Measurements from ENCODE around the gene PLXDC2.

Gene PLXDC2

GRCh38 chr10:19946245-19946644 lies 130.0 kb downstream of the PLXDC2 start:
- no peak for DNase-seq

- no peak for DNase-seq
These were observed 130.6 kb downstream of the PLXDC2 start for GRCh38 chr10:19946791-19947190.

- DNase-seq, result no peak
These were observed 131.0 kb downstream of the PLXDC2 start for GRCh38 chr10:19947215-19947614.

GRCh38 chr10:19947656-19948055 lies 131.4 kb downstream of the PLXDC2 start:
- no peak for DNase-seq

GRCh38 chr10:19952224-19953010 lies 136.2 kb downstream of the PLXDC2 start:
- no peak for DNase-seq

GRCh38 chr10:19954601-19955000 lies 138.4 kb downstream of the PLXDC2 start:
- no peak for DNase-seq

- DNase-seq, result no peak
These were observed 140.3 kb downstream of the PLXDC2 start for GRCh38 chr10:19956516-19957032.

- DNase-seq, result no peak
These were observed 142.6 kb downstream of the PLXDC2 start for GRCh38 chr10:19958787-19959186.

GRCh38 chr10:19961076-19962053 lies 145.1 kb downstream of the PLXDC2 start:
- DNase-seq, result no peak

GRCh38 chr10:19964625-19965024 lies 148.4 kb downstream of the PLXDC2 start:
- no peak for DNase-seq

- DNase-seq, result no peak
These were observed 150.5 kb downstream of the PLXDC2 start for GRCh38 chr10:19966751-19967150.

GRCh38 chr10:19967981-19968380 lies 151.7 kb downstream of the PLXDC2 start:
- DNase-seq, result no peak

- no peak for DNase-seq
These were observed 152.5 kb downstream of the PLXDC2 start for GRCh38 chr10:19968745-19969144.

- DNase-seq, result no peak
These were observed 154.0 kb downstream of the PLXDC2 start for GRCh38 chr10:19970256-19970655.

- no peak for DNase-seq
These were observed 154.5 kb downstream of the PLXDC2 start for GRCh38 chr10:19970717-19971116.

GRCh38 chr10:19971343-19972052 lies 155.3 kb downstream of the PLXDC2 start:
- DNase-seq, result no peak

GRCh38 chr10:19974138-19974537 lies 157.9 kb downstream of the PLXDC2 start:
- no peak for DNase-seq

- no peak for DNase-seq
These were observed 158.3 kb downstream of the PLXDC2 start for GRCh38 chr10:19974554-19974953.

- DNase-seq, result no peak
These were observed 160.9 kb downstream of the PLXDC2 start for GRCh38 chr10:19977097-19977521.

GRCh38 chr10:19979628-19980027 lies 163.4 kb downstream of the PLXDC2 start:
- no peak for DNase-seq

GRCh38 chr10:19983880-19984565 lies 167.8 kb downstream of the PLXDC2 start:
- no peak for DNase-seq

- no peak for DNase-seq
These were observed 169.5 kb downstream of the PLXDC2 start for GRCh38 chr10:19985745-19986144.
